SHP77 treated with DMSO at 0.1 percent for 48 hours (cell line): Measurements from ENCODE around the gene SRSF12.

Experiments
- DNase-seq: peaks from one replicate; lab custom pipeline; 2025; lab: John Stamatoyannopoulos, UW

Gene SRSF12

GRCh38 chr6:89117211-89118108, at the start of gene SRSF12:
TSS of gene SRSF12 (minus strand) at chr6:89118071. CDS start at chr6:89117887, 184 bp downstream.
- DNase-seq: no peak

DNA sequence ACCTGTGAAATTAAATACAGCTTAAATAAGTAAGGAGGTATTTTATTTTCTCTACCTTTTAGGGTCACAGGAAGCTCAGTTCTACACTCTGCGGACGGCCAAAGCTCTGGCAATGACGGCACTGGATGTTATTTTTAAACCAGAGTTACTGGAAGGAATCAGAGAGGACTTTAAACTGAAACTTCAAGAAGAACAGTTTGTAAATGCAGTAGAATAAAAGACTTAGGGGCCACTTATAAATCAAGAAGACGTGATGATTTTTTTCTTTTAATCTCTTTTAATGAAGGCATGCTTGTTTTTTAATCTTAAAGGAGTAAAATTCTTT, 44.1 kb upstream of the SRSF12 start:
- no peak for DNase-seq

- DNase-seq: no peak
Observed at GRCh38 chr6:89161326-89162046, 43.6 kb upstream of the SRSF12 start.

DNA sequence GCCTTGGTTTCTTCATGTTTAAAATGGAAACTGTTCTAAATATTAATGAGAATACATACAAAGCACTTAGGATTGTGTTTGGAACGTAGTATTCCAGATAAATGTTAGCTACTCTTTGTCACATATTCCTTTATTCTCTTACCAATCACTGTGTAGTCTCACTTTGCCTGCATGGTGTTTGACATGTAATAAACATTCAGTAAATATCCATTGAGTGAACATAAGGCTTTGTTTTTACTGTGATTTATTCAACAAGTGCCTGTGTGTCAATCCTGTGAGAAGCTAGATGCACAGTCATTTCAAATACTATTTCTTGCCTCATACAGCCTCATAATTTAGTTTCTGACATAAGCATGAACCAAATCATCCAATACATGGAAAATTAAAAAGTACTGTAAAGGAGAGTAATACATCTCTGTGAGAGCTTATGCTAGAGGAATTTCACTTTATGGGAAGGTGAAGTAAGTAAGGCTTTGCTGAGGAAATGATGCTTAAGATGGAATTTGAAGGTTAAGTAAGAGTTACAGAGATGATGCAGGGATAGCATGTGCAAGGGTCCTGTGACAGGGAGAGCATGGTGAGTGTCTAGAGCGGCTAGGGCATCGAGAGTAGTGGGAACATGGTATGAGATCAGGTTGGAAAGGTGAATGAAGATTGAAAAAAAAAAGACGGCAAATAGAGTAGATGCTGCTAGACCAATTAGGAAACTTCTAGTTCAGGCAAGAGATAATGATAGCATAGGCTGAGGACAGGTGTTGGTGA, 42.6 kb upstream of the SRSF12 start:
- DNase-seq: no peak

GRCh38 chr6:89154131-89154530, 36.3 kb upstream of the SRSF12 start:
- DNase-seq: no peak

- no peak for DNase-seq
Observed at GRCh38 chr6:89148016-89148750, 30.3 kb upstream of the SRSF12 start.

GRCh38 chr6:89146718-89147700, 29.1 kb upstream of the SRSF12 start:
- no peak for DNase-seq

DNA sequence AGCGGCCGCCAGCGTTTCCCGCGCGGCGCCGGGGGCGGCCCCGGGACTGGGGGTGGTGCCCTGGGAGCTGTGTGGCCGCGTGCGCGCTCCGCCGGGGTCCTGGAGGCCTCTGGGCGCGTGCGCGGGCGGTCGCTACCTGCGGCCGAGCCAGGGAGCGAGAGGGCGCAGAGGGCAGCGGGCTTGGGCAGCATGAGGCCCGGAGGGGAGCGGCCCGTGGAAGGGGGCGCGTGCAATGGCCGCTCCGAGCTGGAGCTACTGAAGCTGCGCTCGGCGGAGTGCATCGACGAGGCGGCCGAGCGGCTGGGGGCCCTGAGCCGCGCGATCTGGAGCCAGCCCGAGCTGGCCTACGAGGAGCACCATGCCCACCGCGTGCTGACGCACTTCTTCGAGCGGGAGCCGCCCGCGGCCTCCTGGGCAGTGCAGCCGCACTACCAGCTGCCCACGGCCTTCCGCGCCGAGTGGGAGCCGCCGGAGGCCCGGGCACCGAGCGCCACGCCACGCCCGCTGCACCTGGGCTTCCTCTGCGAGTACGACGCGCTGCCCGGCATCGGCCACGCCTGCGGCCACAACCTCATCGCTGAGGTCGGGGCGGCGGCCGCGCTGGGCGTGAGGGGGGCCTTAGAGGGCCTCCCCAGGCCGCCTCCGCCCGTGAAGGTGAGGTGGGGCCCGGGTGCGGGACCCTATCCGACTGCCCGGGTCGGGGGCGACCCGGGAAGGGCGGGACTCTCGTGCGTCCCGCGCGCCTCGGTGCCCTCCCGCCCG, 28.3 kb upstream of the SRSF12 start, which contains the start of gene PM20D2:
Gene PM20D2 (plus strand): TSS at position 100 of the 762 bp plus-strand sequence. CDS start 90 bp downstream, at position 190.
- peak; percentile 51 for DNase-seq

DNA sequence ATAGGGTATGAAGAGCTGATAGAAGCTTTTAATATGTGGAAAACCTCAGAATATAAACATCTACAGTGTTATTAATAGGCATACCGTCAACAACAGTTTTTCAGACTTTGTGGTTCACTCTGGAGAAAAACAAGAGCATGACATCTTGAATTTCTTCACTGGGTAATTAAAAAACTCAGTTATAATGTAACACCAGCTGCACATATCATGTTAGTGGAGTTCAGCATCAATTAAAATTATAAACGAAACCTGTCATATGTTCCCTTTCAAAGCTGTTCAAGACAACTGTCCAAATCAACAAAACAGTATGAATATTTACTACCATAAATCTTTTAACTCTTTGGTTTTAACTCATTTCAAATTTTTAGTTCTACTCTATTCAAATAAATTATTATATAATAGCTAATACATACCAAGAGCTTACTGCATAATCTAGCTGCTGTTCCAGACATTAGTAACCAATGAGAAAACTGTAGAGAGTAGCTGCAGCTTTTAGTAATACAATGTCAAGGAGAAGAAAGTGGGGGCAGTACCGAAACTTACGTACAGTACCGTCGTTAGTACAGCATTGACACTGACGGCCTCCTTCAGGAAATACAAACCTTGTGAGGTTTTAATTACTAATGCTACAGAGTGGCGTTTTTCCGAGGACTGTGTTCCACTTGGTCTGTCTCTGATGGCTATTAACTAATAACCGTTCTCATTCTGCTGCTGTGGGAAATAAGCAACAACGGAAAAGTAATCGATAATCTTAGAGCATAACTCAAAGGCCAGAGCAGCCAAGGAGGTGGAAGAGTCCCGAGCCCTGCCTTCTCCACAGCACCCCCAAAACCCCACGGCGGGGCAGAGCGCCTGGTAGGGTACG, 27.5 kb upstream of the SRSF12 start:
- DNase-seq: no peak

- no peak for DNase-seq
Observed at GRCh38 chr6:89144354-89144906, 26.6 kb upstream of the SRSF12 start.

DNA sequence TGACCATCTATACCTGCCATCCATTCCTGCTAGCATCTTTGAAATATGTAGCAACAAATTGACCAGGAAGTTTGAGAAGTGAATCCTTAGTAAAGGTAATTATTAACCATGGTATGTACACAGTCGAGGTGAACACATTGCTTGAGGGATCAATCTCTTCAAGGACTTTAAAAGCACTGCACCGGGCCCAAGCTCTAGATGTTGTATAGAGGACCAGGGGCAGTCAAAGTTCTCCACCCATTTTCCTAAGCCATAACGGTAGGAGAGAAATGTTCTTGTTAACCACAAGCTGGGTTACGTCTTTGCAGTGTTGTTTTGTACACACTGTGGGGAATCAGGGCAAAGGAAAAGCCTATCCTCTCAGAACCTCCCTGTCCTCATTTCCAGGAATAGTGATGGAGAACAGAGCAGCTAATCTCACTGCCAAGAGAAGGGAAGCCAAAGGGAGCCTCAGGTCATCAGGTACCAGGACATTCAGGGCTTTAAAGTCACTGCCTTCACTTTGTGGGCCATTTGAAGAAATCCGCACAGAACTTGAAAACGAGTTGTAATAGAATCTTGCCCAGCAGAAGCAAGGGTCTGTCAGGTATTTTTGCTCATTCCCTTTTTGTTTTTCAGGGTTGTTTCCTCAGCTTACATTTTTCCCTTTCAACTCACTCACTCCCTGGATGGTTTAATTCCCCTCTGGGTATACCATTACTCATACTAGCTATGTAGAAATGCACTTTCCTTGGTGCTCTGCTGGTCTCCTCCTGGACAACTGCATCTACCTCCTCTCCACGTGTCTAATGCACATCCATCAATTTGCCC, 22.7 kb upstream of the SRSF12 start:
- DNase-seq: no peak

DNA sequence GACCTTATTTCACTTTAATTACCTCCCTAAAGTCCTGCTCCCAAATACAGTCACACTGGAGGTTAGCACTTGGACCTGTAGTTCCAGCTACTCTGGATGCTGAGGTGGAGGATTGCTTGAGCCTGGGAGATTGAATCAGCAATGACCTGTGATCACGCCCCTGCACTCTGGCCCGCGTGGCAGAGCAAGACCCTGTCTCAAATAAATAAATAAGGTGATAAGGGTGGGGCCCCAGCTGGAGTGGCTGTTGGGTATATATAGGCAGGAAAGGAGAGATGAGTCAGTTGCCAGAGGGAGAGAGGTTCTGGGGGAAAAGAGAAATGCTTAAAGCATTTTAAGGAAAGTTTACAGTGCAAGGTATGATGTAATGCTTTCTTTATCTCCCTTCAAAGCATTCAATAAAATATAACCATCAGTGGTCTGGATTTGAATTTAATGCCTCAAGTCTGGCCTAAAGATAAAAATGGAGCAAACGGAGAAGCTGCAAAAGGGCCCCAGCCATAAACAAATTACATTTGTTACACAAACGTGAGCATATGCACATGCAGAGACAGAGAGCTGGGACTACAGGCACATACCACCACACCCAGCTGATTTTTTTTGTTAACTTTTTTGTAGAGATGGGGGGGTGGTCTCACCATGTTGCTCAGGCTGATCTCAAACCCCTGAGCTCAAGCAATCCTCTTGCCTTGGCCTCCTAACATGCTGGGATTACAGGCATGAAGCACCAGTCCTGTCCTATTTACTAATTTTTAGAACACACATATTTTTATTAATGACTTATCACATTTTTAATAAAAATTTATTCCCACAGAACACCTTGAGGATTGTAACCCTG, 21.9 kb upstream of the SRSF12 start:
- no peak for DNase-seq

DNA sequence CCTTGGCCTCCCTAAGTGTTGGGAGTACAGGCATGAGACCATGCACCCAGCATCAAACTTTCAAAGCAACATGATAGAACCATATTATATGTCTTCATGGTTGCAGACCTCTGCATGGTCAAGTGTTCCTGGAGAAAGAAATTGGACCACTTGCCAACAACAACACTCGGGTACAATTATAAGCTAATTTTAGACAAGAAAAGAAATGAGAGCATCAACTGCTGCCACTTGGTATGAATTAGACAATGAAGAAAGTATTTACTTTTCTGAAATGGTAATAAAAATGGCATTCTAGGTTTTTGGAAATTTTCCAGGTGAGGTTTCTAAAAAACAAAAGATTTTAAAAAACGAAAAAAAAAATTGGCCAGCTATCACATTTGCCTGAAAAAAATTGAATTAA, 20.3 kb upstream of the SRSF12 start:
- DNase-seq: no peak

DNA sequence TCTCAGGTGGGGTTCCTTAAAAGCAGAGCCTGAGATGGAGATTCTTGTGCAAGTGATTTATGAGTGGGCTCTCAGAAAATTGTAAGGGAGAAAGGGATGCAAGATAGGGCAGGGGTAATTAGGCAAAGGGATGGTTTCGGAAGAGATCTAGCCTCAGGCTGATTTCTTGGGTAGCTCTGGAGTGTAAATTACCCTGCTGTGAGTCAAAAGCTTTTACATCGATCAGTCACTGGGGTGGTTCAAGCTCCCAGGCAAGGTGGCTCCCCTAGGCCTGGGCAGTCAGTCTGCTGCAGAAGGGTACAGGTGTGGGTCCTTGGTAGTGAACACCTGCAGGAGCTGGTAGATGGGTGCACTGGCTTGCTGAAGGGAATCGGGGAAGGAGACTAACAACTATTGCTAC, 16.9 kb upstream of the SRSF12 start:
- no peak for DNase-seq

- DNase-seq: no peak
Observed at GRCh38 chr6:89133981-89134380, 16.1 kb upstream of the SRSF12 start.

DNA sequence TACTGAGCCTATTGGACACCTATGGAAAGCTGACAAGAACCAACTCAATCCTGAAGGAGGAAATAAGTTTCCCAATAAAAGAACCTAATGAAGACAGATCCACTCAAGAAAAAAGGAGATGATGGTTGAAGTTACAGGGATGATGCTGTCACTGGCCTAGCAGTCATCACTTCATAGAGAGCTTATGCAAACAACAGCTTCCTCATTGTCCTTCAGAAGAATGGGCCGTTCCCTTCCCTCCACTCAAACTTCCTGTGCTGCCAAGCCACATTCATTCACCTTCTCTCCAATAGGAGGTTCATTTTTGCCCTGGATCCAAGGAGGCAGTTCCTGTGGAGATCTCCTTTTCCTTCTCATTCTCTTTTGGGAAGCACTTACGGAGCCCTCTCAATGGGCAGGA, 14.2 kb upstream of the SRSF12 start:
- no peak for DNase-seq

DNA sequence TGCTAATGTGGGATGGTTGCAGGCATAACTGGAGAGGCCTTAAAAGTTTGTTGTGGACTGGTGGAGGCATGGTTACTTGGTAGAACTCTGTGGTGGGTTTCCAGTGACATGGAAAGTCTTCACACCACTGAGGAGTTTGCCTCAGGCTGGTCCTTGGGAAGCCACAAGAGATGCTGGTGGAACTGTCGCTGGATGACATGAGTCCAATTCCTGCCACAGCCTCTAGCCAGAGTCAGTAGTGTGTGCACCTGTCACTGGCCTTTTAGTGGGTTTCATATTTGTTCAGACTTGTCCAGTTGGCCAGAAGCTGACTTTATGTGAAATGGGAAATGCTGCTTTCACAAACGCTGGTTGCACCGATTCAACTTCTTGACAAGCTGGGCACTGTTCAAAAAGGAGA, 13.7 kb upstream of the SRSF12 start:
- no peak for DNase-seq
